Cortex of kidney (tissue), 1 donor: ENCODE data around the gene ELFN2.

ENCODE experiments used
- DNase-seq: peaks from one replicate; lab custom pipeline; 2025; lab: John Stamatoyannopoulos, UW

ELFN2 gene

GRCh38 chr22:37427711-37428635 is 694 bp upstream of the ELFN2 start:
- DNase-seq = no peak

- DNase-seq = no peak
Measured at GRCh38 chr22:37426706-37427134, 559 bp downstream of the ELFN2 start.

GRCh38 chr22:37425800-37426705 is 1.2 kb downstream of the ELFN2 start:
- DNase-seq = no peak

GRCh38 chr22:37425369-37425768 is 1.9 kb downstream of the ELFN2 start:
- no peak for DNase-seq

GRCh38 chr22:37423283-37423682 is 4.0 kb downstream of the ELFN2 start:
- DNase-seq = no peak

- no peak for DNase-seq
Measured at GRCh38 chr22:37421468-37421877, 5.8 kb downstream of the ELFN2 start.

GRCh38 chr22:37420686-37421467 is 6.4 kb downstream of the ELFN2 start:
- DNase-seq = no peak

GRCh38 chr22:37419969-37420685 is 7.2 kb downstream of the ELFN2 start:
- no peak for DNase-seq

GRCh38 chr22:37419370-37419968 is 7.8 kb downstream of the ELFN2 start:
- no peak for DNase-seq

- no peak for DNase-seq
Measured at GRCh38 chr22:37418627-37419369, 8.5 kb downstream of the ELFN2 start.

- DNase-seq = no peak
Measured at GRCh38 chr22:37417677-37418348, 9.5 kb downstream of the ELFN2 start.

- no peak for DNase-seq
Measured at GRCh38 chr22:37417264-37417663, 10.0 kb downstream of the ELFN2 start.

- DNase-seq = no peak
Measured at GRCh38 chr22:37416827-37417226, 10.5 kb downstream of the ELFN2 start.

- no peak for DNase-seq
Measured at GRCh38 chr22:37416389-37416788, 10.9 kb downstream of the ELFN2 start.

GRCh38 chr22:37415210-37415609 is 12.1 kb downstream of the ELFN2 start:
- no peak for DNase-seq

GRCh38 chr22:37414288-37414687 is 13.0 kb downstream of the ELFN2 start:
- no peak for DNase-seq

GRCh38 chr22:37413546-37413945 is 13.7 kb downstream of the ELFN2 start:
- no peak for DNase-seq

- DNase-seq = no peak
Measured at GRCh38 chr22:37412495-37413250, 14.6 kb downstream of the ELFN2 start.

- DNase-seq = no peak
Measured at GRCh38 chr22:37411655-37412054, 15.6 kb downstream of the ELFN2 start.
